Left renal pelvis (tissue), 4 donors: ENCODE measurements around the gene CCL24. TPM values are rescaled to one million over a fixed set of nuclear protein-coding genes. Genes with fewer than 3 reads are reported as not detected.
"Not testable (repeated sequence)": the region's sequence is repeated elsewhere in the genome, so short reads cannot be mapped to it uniquely, and the experiment has no call there.

Experiments
- DNase-seq, 4 donors: peaks; one replicate each; pipeline ENCODE4 v3.0.0-alpha.2; 2013; ENCODE audit warnings: low read depth in 4 of 4, low spot score in 3 of 4
- polyA plus RNA-seq, 4 donors: library from polyadenylated mRNA; unstranded; fragments of 120-200 nt; gene quantifications; one replicate each; pipeline ENCODE4 v1.2.1, GENCODE V29; 2013; ENCODE audit not compliant: insufficient read length in 4 of 4

CCL24 gene
- polyA plus RNA-seq, 4 donors = 0.29 to 2.3 TPM; not detected in 2

DNA sequence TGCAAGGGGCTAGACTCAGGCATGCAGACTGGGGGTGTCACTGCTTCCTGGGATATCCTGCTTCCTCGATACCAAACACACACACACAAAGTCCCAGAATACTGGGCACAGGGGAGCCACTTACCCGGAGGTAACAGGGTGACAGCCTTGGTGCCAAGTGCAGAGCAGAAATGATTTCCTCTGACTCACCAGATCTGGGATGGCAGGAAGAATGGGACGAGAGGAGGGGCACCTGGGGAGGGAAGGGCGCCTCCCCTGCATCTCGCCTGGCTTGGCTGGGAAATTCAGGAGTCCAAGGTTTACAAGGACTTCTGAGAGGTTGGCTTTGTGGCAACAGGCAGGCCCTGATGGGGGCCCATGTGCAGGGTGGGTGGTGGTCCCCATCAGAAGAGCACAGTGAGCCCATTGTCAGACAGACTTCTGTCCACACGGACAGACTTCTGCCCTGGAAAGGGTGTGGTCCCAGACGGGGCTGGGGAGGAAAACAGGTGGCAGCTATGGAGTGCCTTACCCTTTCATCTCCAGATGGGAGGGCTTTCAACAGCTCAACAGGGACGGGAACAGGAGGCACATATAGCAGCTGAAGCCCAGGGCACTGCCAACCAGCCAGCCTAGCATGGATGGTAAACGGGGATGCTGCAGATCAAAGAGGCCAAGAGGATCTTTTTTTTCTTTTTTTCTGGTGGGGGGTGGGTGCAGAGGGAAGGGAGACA, 9.7 kb upstream of the CCL24 start:
- no peak for DNase-seq

DNA sequence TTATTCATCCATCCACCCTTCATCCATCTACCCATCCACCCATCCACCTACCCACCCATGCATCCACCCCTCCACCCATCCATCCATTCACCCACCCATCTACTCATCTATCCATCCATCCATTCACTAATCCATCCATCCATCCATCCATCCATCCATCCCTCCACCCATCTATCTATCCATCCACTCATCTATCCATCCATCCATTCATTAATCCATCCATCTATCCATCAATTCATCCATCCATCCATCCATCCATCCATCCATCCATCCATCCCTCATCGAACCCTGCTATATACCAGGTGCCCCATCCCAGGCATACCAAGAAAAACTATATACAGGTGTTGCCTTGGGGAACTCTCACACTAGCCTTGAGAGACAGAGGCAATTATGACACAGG, 7.1 kb upstream of the CCL24 start:
- DNase-seq = no peak

DNA sequence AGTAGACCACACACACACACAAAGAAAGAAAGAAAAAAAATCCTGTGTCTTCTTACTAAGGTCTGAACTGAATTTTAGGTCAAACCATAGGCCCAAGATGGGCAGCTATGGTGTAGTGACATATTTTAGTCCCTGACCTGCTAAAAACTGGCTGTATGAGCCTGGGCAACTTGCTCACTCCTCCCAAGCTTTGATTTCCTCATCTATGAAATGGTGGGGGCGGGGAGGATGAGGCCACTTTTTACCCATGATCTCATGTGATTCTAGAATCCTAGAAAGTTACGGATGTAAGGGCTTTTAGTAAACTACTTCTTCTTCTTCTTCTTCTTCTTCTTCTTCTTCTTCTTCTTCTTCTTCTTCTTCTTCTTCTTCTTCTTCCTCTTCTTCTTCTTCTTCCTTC, 6.1 kb upstream of the CCL24 start:
- DNase-seq = no peak

DNA sequence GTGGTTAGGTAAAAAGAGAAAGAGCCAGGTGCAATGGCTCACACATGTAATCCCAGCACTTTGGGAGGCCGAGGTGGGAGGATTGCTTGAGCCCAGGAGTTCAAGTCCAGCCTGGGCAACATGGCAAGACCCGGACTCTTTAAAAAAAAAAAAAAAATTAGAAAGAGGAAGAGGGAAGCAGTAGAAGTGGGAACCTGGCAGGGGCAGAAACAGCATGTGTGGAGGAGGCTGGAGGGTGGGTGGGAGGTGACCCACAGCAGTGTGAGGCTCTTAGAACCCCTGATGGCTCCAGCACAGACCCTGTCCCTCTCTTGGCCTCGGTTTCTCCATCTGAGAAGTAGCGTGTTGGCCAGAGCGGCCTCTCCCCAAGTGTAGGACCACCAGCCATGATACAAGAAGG, 4.9 kb upstream of the CCL24 start:
- DNase-seq = no peak

DNA sequence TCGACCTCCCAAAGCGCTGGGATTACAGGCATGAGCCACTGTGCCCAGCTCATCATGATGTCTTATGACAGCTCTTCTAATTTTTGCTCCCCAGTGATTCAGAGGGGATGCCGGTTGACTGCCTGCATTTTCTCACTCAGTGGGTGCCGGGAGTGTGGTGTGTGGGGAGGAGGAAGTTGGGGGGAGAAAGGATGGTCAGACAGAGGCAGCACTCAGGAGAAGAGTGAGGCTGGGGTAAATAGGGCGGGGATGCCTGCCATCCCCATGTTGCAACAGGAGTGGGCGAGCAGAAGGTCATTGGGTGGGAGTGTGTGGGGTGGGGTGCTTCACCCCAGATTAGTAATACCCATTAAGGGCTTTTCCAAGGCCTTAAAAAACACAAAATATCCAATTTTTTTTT, 3.5 kb upstream of the CCL24 start:
- no peak for DNase-seq

DNA sequence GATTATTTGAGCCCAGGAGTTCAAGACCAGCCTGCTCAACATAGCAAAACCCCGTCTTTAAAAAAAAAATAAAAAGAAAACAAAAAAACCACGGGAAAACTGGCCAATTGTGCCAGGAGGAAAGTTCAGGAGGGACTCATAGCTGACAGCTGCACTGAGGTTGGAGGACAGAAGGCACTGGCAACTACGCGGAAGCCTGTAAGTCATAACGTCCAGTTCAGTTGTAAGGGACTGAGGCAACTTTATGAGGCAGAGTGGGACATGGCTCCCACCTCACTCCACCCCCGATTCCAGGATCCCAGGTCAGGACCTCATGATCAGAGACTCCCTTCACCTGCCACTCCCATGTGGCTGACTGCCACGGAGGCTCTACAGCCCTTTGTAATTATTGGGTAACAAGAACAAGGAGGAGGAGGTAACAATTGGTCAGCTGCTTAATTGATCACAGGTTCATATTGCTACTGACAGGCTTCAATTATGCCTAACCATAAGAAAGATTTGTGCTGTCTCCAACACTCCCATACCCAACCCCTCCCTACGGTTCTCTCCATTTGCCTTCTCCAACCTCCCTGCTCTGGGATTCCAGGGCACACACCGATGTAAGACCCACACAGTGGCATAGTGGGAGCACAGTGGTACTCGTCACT, 1.9 kb upstream of the CCL24 start:
- no peak for DNase-seq

DNA sequence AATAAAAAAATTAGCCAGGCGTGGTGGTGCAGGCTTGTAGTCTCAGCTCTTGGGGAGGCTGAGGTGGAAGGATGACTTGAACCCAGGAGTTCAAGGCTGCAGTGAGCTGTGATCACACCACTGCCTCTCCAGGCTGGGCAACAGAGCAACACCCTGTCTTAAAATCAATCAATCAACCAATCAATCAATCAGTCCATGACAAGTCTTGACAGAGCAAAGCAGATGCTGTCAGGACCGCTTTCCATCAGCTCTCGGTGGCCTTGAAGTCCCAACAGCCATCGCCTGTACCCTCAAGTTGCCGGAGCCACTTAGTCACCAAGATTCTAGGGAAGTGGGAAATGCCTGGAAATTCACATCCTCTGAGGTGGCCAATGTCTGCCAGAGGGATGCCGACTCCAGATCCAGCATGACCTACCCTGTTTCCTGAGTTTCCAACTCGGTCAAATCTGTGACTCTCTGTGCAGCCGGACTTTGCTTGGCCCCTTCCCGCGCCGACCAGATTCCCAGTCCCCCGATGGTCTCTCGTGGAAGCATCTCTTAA, 871 bp upstream of the CCL24 start:
- DNase-seq = no peak

DNA sequence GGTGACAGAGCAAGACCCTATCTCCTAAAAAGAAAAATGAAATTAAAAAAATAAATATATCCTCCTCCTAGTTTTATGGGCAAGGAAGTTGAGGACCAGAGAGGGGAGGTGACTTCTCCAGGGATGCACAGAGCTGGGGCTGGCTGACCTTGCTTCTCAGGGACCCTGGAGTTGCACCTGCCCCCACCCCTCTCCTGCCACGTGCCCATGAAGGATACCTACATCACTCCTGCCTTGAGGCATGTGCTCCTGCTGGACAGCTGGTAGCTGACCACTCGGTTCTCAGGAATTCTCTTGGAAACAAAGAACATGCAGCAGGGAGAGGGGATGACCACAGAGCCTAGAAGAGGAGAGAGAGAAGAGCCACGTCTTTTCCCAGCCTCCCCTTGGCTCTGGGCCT, 522 bp downstream of the CCL24 start:
- DNase-seq = no peak

DNA sequence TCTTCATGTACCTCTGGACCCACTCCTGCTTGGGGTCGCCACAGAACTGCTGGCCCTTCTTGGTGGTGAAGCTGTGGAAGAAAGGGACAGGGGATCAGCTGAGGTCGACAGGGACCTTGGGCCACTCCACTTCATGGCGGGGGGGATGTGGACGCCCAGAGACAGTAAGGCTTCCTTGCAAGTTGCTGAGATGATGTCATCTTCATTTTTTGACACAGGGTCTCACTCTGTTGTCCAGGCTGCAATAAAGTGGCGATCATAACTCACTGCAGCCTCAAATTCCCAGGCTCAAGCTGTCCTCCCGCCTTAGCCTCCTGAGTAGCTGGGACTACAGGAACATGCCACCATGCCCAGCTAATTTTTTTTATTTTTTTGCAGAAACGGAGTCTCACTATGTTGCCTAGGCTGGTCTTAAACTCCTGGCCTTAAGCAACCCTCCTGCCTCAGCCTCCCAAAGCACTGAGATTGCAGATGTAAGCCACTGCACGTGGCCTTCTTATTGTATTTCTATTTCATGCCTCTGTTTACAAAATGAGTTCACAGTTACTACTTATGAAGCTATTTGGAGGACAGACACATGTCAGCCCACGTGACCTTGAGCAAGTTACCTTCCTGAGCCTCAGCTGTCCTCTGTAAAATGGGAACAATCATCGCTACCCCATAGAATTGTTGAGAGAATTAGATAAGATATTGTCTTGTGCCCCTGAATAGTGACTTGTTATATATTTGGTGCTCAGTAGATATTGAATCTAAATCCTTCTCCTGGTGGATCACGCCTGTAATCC, 1.5 kb downstream of the CCL24 start:
- DNase-seq = no peak

DNA sequence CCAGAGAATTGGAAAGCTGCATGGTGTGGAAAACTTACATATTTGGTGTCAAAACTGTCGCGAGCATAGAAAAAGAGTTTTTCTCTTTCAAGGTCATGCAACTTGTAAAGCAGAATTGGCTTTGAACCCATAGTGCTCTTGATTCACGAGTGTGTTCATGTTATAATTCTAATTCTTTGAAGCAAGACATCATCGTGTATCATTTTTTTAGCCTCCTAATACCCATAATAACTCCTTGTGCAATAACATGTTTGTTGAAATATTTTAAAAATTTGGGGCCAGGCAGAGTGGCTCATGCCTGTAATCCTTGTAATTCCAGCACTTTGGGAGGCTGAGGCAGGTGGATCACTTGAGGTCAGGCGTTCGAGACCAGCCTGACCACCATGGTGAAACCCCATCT, 4.2 kb downstream of the CCL24 start:
- DNase-seq = no peak

DNA sequence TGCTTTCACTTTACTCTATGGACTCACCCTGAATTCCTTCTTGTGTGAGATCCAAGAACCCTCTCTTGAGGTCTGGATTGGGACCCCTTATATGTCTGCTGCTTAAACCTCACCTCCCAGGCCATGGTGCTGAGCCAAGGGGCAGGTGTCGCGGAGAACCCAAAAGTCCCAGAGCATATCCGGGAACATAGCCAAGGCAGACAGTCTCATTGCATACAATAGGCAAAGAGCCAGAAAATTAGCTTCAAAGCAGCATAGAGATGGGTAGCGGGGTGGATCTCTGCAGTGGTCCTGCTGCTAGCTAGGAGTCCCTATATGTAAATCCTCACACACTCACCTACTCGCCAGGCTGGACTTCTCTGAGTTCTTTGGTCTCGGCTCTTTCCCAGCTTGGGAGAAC, 5.5 kb downstream of the CCL24 start:
- DNase-seq = no peak

DNA sequence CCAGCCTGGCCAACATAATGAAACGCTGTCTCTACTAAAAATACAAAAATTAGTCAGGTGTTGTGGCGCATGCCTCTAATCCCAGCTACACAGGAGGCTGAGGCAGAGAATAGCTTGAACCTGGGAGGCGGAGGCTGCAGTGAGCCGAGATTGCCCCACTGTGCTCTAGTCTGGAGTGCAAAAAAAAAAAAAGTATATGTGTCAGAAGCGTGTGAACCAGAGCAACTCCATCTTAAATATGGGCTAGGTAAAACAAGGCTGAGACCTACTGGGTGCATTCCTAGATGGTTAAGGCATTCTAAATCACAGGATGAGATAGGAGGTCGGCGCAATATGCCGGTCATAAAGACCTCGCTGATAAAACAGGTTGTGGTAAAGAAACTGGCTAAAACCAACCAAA, 6.2 kb downstream of the CCL24 start:
- no peak for DNase-seq

DNA sequence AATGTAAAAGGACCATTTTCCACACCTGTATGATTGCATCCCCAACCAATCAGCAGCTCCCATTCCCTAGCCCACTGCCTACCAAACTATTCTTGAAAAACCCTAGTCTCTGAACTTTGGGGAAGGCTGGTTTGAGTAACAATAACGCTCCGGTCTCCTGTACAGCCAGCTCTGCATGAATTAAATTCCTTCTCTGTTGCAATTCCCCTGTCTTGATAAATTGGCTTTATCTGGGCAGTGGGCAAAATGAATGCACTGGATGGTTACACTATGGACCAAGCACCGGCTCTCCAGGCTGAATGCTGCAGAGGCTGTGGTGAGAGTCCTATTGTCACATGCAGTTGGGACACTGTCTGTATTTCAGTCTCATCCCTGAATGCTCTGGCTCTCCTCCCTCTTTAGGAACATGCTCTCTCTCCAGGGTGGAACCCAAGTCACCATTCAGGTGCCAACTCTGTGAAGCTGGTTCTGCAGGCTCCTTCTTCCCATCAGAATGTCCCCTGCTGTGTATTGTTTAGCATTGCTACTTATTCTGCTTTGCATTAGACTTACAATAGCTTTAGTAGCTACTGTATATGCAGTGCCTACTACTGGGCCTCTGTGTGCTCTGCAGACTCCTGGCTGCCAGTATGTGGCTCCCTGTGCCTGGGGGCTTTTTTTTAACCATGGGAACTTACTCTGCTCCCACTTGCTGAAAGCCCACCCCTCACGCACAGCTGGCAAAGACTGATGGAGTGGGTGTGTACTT, 6.9 kb downstream of the CCL24 start:
- DNase-seq = no peak

DNA sequence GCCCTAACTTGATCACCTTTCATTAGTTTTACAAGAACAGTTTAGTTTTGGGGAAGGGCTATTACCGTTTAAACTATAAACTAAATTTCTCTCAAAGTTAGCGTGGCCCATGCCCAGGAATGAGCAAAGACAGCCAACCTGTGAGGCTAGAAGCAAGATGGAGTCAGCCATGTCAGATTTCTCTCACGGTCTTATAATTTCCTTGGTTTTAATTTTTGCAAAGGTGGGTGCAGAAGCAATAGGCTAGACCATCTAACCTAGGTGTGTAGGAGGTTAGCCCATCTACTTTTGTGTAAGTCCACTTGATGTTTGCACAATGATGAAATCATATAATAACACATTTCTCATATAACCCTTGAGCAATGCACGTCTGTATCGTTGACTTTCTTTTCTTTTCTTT, 8.9 kb downstream of the CCL24 start:
- no peak for DNase-seq

DNA sequence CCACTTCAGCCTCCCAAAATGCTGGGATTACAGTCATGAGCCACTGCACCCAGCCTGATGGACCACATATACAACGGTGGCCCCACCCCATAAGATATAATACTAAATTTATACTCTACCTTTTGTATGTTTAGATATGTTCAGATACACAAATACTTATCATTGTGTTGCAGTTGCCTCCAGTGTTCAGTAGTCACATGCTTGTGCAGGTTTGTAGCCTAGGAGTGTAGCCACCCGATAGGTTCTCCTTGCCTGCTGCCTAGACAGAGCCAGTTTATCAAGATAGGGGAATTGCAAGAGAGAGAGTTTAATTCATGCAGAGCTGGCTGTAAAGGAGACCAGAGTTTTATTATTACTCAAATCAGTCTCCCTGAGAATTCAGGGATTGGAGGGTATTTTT, 9.6 kb downstream of the CCL24 start:
- no peak for DNase-seq

DNA sequence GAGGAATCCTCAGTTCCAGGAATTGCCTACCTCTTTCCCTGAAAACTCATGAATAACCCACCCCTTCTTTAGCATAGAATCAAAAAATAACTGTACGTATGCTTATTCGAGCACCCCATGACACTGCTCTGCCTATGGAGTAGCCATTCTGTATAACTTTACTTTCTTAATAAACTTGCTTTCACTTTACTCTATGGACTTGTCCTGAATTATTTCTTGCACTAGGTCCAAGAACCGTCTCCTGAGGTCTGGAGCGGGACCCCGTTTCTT, 11.1 kb downstream of the CCL24 start:
- DNase-seq = no peak

DNA sequence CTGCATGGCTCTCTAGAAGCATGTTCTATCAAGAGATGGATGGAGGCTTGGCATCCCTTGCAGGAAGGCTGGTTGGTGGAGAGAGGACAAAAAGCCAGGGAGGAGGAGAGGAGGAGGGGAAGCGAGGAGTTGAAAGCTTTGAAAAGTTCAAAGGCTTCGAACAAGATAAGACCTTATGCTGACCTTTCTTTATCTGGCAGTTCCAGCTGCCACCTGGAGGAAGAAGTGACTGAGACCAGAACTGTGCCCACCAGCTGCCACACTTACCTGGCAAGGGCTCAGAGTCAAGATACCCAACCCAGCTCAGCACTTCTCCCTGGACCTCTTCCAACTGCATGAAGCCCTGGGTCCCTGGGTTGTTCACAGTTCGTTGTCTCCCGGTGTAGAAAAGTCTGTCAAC, 14.8 kb downstream of the CCL24 start:
- no peak for DNase-seq

DNA sequence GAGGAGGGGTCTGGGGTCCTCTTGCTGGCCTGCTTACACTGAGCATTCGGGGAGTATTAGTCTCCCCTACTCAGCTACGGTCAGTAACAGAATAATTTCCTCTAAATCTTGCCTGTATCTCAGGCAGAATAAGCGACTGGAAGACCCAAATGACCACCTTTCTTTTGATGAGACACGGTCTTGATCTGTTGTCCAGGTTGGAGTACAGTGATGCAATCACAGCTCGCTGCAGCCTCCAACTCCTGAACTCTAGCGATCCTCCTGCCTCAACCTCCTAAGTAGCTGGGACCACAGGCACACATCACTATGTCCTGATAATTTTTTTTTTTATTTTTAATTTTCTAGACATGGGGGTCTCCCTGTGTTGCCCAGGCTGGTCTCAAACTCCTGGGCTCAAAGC, 17.2 kb downstream of the CCL24 start:
- DNase-seq = no peak

DNA sequence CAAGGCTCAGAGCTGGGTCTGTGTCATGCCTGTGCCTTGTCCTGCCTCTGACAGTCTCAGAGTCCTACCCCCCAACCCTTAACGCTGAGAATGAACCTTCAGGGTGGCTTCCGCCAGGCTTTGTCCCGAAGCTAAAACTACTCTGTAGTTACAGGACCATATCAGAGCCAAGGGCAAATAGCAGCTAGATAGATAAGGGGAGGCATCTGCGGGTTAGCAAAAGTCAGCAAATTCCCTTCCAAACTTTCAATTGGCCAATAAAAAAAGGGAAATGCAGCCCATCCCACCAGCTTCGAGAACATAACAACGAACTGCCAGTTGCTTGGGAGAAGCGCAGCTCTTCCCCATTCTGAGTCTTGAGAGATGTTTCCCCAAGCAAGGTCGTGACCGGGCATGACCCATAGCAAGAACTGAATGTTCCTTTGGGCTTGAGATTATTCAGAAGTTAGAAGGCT, 17.7 kb downstream of the CCL24 start:
- no peak for DNase-seq

DNA sequence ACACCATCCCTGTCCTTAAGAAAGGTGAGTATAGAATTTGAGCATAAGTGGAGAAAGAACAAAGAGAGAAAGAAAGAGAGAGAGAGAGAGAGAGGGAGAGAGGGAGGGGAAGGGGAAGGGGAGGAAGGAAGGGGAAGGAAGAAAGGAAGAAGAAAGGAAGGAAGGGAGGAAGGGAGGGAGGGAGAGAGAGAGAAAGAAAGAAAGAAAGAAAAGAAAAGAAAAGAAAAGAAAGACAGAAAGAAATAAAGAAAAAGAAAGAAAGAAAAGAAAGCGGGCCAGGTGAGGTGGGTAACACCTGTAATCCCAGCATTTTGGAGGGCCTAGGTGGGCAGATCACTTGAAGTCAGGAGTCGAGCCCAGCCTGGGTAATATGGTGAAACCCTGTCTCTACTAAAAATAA, 19.9 kb downstream of the CCL24 start:
- DNase-seq = no peak

DNA sequence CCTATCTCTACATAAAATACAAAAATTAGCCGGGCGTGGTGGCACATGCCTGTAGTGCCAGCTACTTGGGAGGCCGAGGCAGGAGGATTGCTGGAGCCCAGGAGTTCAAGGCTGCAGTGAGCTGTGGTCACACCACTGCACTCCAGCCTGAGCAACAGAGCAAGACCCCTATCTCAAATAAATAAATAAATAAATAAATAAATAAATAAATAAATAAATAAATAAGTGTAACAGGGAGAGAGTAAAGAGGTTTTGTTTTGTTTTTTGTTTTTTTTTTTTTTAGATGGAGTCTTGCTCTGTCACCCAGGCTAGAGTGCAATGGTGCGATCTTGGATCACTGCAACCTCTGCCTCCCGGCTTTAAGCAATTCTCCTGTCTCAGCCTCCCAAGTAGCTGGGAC, 21.0 kb downstream of the CCL24 start:
- DNase-seq = not testable (repeated sequence)
